SK-N-SH treated with all-trans-retinoic acid at 6 μM for 48 hours (cell line): ENCODE measurements around the gene FAM151A.

ENCODE experiments used
- ATAC-seq: fragments of 200-7000 bp; cut with Tn5 transposase; 3 replicates; pipeline ENCODE4 v1.9.1; 2020; ENCODE audit warnings: mild to moderate bottlenecking, moderate library complexity
- ARNTL ChIP-seq: fragments of 450-650 bp; formaldehyde crosslinking; IDR thresholded peaks from 2 replicates; pipeline ENCODE4 v1.5.0; 2020; ENCODE audit warnings: low read depth, mild to moderate bottlenecking, moderate library complexity, borderline replicate concordance
- BACH2 ChIP-seq: fragments of 250-450 bp; sonication (Bioruptor Pico); IDR thresholded peaks from 2 replicates; pipeline ENCODE4 v1.9.0; 2021; ENCODE audit warnings: mild to moderate bottlenecking, borderline replicate concordance
- CSDC2 ChIP-seq: fragments of 250-450 bp; sonication (Bioruptor Pico); IDR thresholded peaks from 2 replicates; pipeline ENCODE4 v1.5.0; 2020; ENCODE audit warnings: mild to moderate bottlenecking, moderate library complexity
- CSRNP3 ChIP-seq: fragments of 250-450 bp; sonication (Bioruptor Pico); IDR thresholded peaks from 2 replicates; pipeline ENCODE4 v1.5.1; 2021; ENCODE audit warnings: mild to moderate bottlenecking, moderate library complexity
- ESRRG ChIP-seq: fragments of 250-450 bp; sonication (Bioruptor Pico); IDR thresholded peaks from 2 replicates; pipeline ENCODE4 v1.6.1; 2021; ENCODE audit warnings: mild to moderate bottlenecking
- GLIS3 ChIP-seq: fragments of 250-450 bp; sonication (Bioruptor Pico); IDR thresholded peaks from 2 replicates; pipeline ENCODE4 v1.5.0; 2020; ENCODE audit warnings: mild to moderate bottlenecking, moderate library complexity
- ISL1 ChIP-seq: fragments of 250-450 bp; sonication (Bioruptor Pico); IDR thresholded peaks from 2 replicates; pipeline ENCODE4 v2.1.2; 2022; ENCODE audit warnings: mild to moderate bottlenecking, moderate library complexity
- OSR1 ChIP-seq: fragments of 250-450 bp; sonication (Bioruptor Pico); IDR thresholded peaks from 2 replicates; pipeline ENCODE4 v1.8.0; 2022; ENCODE audit warnings: moderate library complexity, mild to moderate bottlenecking, inconsistent platforms
- PATZ1 ChIP-seq: fragments of 250-450 bp; sonication (Bioruptor Pico); IDR thresholded peaks from 2 replicates; pipeline ENCODE4 v1.8.0; 2020; ENCODE audit warnings: mild to moderate bottlenecking, moderate library complexity, borderline replicate concordance
- POU6F1 ChIP-seq: fragments of 250-450 bp; sonication (Bioruptor Pico); IDR thresholded peaks from 2 replicates; pipeline ENCODE4 v1.8.0; 2021; ENCODE audit warnings: low read depth, mild to moderate bottlenecking, moderate library complexity, borderline replicate concordance
- PPARA ChIP-seq: fragments of 250-450 bp; sonication (Bioruptor Pico); IDR thresholded peaks from 2 replicates; pipeline ENCODE4 v1.5.0; 2020; ENCODE audit warnings: mild to moderate bottlenecking, borderline replicate concordance
- RARB ChIP-seq: fragments of 250-450 bp; sonication (Bioruptor Pico); IDR thresholded peaks from 2 replicates; pipeline ENCODE4 v1.8.0; 2021; ENCODE audit warnings: mild to moderate bottlenecking, moderate library complexity
- SNAI2 ChIP-seq: fragments of 250-450 bp; sonication (Bioruptor Pico); IDR thresholded peaks from 2 replicates; pipeline ENCODE4 v1.5.0; 2020; ENCODE audit warnings: mild to moderate bottlenecking, moderate library complexity
- TCF4 ChIP-seq: fragments of 250-450 bp; sonication (Bioruptor Pico); IDR thresholded peaks from 2 replicates; pipeline ENCODE4 v1.8.0; 2021; ENCODE audit warnings: mild to moderate bottlenecking, moderate library complexity, borderline replicate concordance
- TSHZ2 ChIP-seq: fragments of 250-450 bp; sonication (Bioruptor Pico); IDR thresholded peaks from 2 replicates; pipeline ENCODE4 v1.5.0; 2020; ENCODE audit warnings: mild to moderate bottlenecking, moderate library complexity
- ZC3H10 ChIP-seq: fragments of 250-450 bp; sonication (Bioruptor Pico); IDR thresholded peaks from 2 replicates; pipeline ENCODE4 v1.5.1; 2021; ENCODE audit warnings: mild to moderate bottlenecking, moderate library complexity
- ZFP3 ChIP-seq: fragments of 250-450 bp; sonication (Bioruptor Pico); IDR thresholded peaks from 2 replicates; pipeline ENCODE4 v1.5.0; 2020; ENCODE audit warnings: mild to moderate bottlenecking, moderate library complexity
- ZFP30 ChIP-seq: fragments of 450-650 bp; formaldehyde crosslinking; IDR thresholded peaks from 2 replicates; pipeline ENCODE4 v1.5.0; 2022; ENCODE audit warnings: mild to moderate bottlenecking, moderate library complexity
- ZNF565 ChIP-seq: fragments of 450-650 bp; formaldehyde crosslinking; conservative IDR thresholded peaks from 2 replicates; pipeline ENCODE4 v1.5.0; 2020; ENCODE audit warnings: low read depth, mild to moderate bottlenecking, moderate library complexity
- ZNF70 ChIP-seq: fragments of 450-650 bp; formaldehyde crosslinking; IDR thresholded peaks from 2 replicates; pipeline ENCODE4 v1.5.0; 2020; ENCODE audit warnings: mild to moderate bottlenecking, moderate library complexity

Gene FAM151A

GRCh38 chr1:54577612-54578011 is 45.7 kb downstream of the FAM151A start:
- ATAC-seq, result no peak
- TF ChIP-seq ARNTL (CRISPR knock-in tag), result no peak
- TF ChIP-seq ISL1 (CRISPR knock-in tag), result no peak
- TF ChIP-seq ESRRG (CRISPR knock-in tag), result no peak

- TF ChIP-seq TCF4 (CRISPR knock-in tag) (no peak), ZNF70 (CRISPR knock-in tag) (no peak), GLIS3 (no peak), PATZ1 (no peak), PPARA (CRISPR knock-in tag) (no peak), OSR1 (no peak), ZFP3 (no peak)
- no peak for ATAC-seq
Measured at GRCh38 chr1:54575605-54576290, 47.6 kb downstream of the FAM151A start.

GRCh38 chr1:54575161-54575560 is 48.2 kb downstream of the FAM151A start:
- no peak for ATAC-seq
- no peak for TF ChIP-seq ZC3H10
- TF ChIP-seq CSDC2 (CRISPR knock-in tag), result no peak
- TF ChIP-seq GLIS3, result no peak
- no peak for TF ChIP-seq ZFP30 (CRISPR knock-in tag)
- TF ChIP-seq ARNTL (CRISPR knock-in tag), result no peak
- no peak for TF ChIP-seq TSHZ2 (CRISPR knock-in tag)
- no peak for TF ChIP-seq ZNF565 (CRISPR knock-in tag)
- TF ChIP-seq ZNF70 (CRISPR knock-in tag), result no peak
- TF ChIP-seq ISL1 (CRISPR knock-in tag), result no peak
- TF ChIP-seq PPARA (CRISPR knock-in tag), result no peak
- no peak for TF ChIP-seq ESRRG (CRISPR knock-in tag)
- no peak for TF ChIP-seq TCF4 (CRISPR knock-in tag)
- TF ChIP-seq POU6F1 (CRISPR knock-in tag), result no peak
- no peak for TF ChIP-seq RARB
- no peak for TF ChIP-seq PATZ1
- TF ChIP-seq ZFP3, result no peak
- no peak for TF ChIP-seq CSRNP3 (CRISPR knock-in tag)
- TF ChIP-seq BACH2 (CRISPR knock-in tag), result no peak
- TF ChIP-seq SNAI2 (CRISPR knock-in tag), result no peak
